Right lobe of liver (tissue), 6 donors: Measurements from ENCODE around the gene ZNF280A. TPM values are rescaled to one million over a fixed set of nuclear protein-coding genes. Genes with fewer than 3 reads are reported as not detected.

Source experiments
- ATAC-seq, 4 donors: fragments of 200-7000 bp; cut with Tn5 transposase; one replicate each; pipeline ENCODE4 v1.9.1; 2020; ENCODE audit warnings: mild to moderate bottlenecking in 4 of 4, moderate library complexity in 4 of 4
- DNase-seq, 3 donors: peaks; one replicate each; pipeline ENCODE4 v3.0.0-alpha.2; 2020
- H3K27ac ChIP-seq, 3 donors: fragments of 200-600 bp; one replicate each; pipeline ENCODE4 v1.8.0; 2022
- H3K27me3 ChIP-seq, 2 donors: fragments of 200-600 bp; one replicate each; pipeline ENCODE4 v1.8.0; 2022
- H3K36me3 ChIP-seq, 4 donors: fragments of 200-600 bp; sonication (generic) in 1 of 4; one replicate each; pipeline versions ENCODE4 v1.5.1 to v1.8.0; 2017 to 2022; ENCODE audit warnings: control low read depth in 1 of 4
- H3K4me1 ChIP-seq, 4 donors: fragments of 200-600 bp; sonication (generic) in 1 of 4; one replicate each; pipeline versions ENCODE4 v1.5.1 to v1.8.0; 2017 to 2022; ENCODE audit warnings: control low read depth in 1 of 4
- H3K4me3 ChIP-seq, 3 donors: fragments of 200-600 bp; one replicate each; pipeline ENCODE4 v1.8.0; 2022
- H3K9me3 ChIP-seq, 4 donors: fragments of 200-600 bp; sonication (generic) in 1 of 4; one replicate each; pipeline versions ENCODE4 v1.5.1 to v1.8.0; 2017 to 2022; ENCODE audit warnings: control low read depth in 1 of 4
- POLR2A ChIP-seq: fragments of 450-650 bp; IDR thresholded peaks from one replicate; pipeline ENCODE4 v1.6.1; 2017; ENCODE audit warnings: antibody characterized with exemption, mild to moderate bottlenecking
- WGBS: methylation state at CpG from one replicate; pipeline ENCODE4 v1.1.6; 2018; ENCODE audit warnings: low coverage, low lambda C conversion rate; ENCODE audit not compliant: insufficient coverage; ENCODE audit errors: missing lambda C conversion rate; 5-methylcytosine and 5-hydroxymethylcytosine counted together
- intact Hi-C, 2 donors: fragments of 100-400 bp; cut with DNase I; formaldehyde crosslinking; loops; one replicate each; pipeline versions ENCODE4 v1.11.2 to v1.14.1; 2022
- total RNA-seq, 6 experiments: library from RNA; depleted of rRNA in 2 of 6; stranded (reverse); fragments of >200 nt in 2 of 6; fragmentation: NEBNext Ultra II Directional in 3 of 6; extraction: Animal tissue kit (Norgen Biotek cat#: 25700) in 3 of 6; gene quantifications; one replicate each; pipeline versions ENCODE4 v1.1.0 to v1.2.4, GENCODE V29; 2016 to 2023
- TF ChIP-seq, protein P1 (sequence below), 4 donors: fragments of 200-600 bp in 3 of 4; fragments of 450-650 bp in 1 of 4; IDR thresholded peaks; one replicate each; pipeline versions ENCODE4 v1.5.1 to v1.8.0; 2016 to 2022; ENCODE audit warnings: antibody characterized with exemption in 4 of 4, mild to moderate bottlenecking in 2 of 4
- donor health status: DM: no; HTN: yes; CAD: no.
- donor health status: DM: no; HTN: no; CAD: no.
- donor health status: DM: no; HTN: no; CAD: no.
- donor health status: DM: no; HTN: yes; CAD: no.
- donor health status: DM: no; HTN: yes; CAD: no.

ZNF280A gene
- total RNA-seq, 6 experiments from 2014 or later: not detected

DNA sequence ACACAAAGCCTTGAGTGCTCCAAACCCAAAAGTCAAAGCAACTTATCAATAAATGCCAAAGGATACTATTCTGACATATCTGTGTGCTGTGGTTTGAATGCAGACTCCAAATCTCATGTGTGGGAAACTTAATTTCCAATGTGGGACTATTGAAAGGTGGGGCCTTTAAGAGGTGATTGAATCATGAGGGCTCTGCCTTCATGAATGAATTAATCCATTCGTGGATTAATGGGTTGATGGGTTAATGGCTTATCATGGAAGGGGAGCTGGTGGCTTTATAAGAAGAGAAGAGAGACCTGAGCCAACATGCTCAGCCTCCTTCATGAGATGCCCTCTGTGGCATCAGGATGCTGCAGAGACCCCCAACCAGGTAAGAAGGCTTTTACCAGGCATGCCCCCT, 16.8 kb upstream of the ZNF280A start:
- H3K27ac ChIP-seq: no peak overlapping the region
- no peak for TF ChIP-seq POLR2A
- TF ChIP-seq, protein P1, sequence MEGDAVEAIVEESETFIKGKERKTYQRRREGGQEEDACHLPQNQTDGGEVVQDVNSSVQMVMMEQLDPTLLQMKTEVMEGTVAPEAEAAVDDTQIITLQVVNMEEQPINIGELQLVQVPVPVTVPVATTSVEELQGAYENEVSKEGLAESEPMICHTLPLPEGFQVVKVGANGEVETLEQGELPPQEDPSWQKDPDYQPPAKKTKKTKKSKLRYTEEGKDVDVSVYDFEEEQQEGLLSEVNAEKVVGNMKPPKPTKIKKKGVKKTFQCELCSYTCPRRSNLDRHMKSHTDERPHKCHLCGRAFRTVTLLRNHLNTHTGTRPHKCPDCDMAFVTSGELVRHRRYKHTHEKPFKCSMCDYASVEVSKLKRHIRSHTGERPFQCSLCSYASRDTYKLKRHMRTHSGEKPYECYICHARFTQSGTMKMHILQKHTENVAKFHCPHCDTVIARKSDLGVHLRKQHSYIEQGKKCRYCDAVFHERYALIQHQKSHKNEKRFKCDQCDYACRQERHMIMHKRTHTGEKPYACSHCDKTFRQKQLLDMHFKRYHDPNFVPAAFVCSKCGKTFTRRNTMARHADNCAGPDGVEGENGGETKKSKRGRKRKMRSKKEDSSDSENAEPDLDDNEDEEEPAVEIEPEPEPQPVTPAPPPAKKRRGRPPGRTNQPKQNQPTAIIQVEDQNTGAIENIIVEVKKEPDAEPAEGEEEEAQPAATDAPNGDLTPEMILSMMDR (IDR thresholded peaks at IDR 0.05): no peak
- DNase-seq (no peak), ATAC-seq (no peak)
- intact Hi-C loops: no loop called here
- no peak overlapping the region for H3K4me3 ChIP-seq
- H3K36me3 ChIP-seq: no peaks in the 10 kb centered on the region
- H3K9me3 ChIP-seq: no peaks in the 10 kb centered on the region
- H3K4me1 ChIP-seq: no peaks in the 10 kb centered on the region
- H3K27me3 ChIP-seq: no peaks in the 10 kb centered on the region
- 22% methylated on average over 1 of the region's 1 CpG for WGBS

DNA sequence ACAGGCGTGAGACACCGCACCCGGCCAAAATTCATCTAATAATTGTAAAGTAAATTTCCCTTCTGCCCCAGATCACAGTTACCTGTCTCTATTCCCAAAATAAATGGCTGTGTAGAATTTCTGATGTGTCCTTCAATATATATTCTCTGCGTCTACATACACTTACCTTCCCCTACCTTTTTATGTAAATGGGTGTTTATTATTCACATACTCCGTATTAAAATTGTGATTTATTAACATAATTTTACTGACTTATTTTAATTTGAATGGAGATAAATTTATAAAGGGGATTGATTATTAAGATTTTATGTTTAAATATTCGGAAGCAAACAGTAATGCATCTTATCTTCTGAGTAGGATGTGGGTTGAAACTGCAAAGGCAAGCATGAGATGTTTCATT, 16.4 kb upstream of the ZNF280A start:
- 68% methylated on average over 6 of the region's 6 CpGs for WGBS
- TF ChIP-seq, protein P1 (IDR thresholded peaks at IDR 0.05): no peak
- ATAC-seq: no peak

DNA sequence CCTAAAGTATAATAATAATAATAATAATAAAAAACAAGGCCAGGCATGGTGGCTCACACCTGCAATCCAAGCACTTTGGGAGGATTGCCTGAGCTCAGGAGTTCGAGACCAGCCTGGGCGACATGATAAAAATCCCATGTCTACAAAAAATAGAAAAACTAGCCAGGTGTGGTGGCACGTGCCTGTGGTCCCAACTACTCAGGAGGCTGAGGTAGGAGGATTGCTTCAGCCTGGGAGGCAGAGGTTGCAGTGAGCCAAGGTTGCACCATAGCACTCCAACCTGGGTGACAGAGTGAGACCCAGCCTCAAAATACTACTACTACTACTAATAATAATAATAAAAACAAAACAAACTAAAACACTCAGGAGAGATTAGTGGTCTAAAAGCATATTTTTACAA, 15.6 kb upstream of the ZNF280A start:
- H3K27ac ChIP-seq: no peak overlapping the region
- 68% methylated on average over 3 of the region's 3 CpGs for WGBS
- no peak for TF ChIP-seq POLR2A
- TF ChIP-seq, protein P1 (IDR thresholded peaks at IDR 0.05): no peak
- H3K9me3 ChIP-seq: no peaks in the 10 kb centered on the region
- H3K27me3 ChIP-seq: no peaks in the 10 kb centered on the region
- H3K36me3 ChIP-seq: no peaks in the 10 kb centered on the region
- intact Hi-C loops: no loop called here
- H3K4me3 ChIP-seq: no peak overlapping the region
- ATAC-seq (no peak), DNase-seq (no peak)
- no peaks in the 10 kb centered on the region for H3K4me1 ChIP-seq

More for the DNA sequence above, 16.4 kb upstream of the ZNF280A start:
- Histone ChIP-seq H3K27ac (no peak overlapping the region), H3K9me3 (no peaks in the 10 kb centered on the region), H3K4me3 (no peak overlapping the region), H3K4me1 (no peaks in the 10 kb centered on the region), H3K36me3 (no peaks in the 10 kb centered on the region), H3K27me3 (no peaks in the 10 kb centered on the region)
- no peak for DNase-seq
- intact Hi-C loops: no loop called here

DNA sequence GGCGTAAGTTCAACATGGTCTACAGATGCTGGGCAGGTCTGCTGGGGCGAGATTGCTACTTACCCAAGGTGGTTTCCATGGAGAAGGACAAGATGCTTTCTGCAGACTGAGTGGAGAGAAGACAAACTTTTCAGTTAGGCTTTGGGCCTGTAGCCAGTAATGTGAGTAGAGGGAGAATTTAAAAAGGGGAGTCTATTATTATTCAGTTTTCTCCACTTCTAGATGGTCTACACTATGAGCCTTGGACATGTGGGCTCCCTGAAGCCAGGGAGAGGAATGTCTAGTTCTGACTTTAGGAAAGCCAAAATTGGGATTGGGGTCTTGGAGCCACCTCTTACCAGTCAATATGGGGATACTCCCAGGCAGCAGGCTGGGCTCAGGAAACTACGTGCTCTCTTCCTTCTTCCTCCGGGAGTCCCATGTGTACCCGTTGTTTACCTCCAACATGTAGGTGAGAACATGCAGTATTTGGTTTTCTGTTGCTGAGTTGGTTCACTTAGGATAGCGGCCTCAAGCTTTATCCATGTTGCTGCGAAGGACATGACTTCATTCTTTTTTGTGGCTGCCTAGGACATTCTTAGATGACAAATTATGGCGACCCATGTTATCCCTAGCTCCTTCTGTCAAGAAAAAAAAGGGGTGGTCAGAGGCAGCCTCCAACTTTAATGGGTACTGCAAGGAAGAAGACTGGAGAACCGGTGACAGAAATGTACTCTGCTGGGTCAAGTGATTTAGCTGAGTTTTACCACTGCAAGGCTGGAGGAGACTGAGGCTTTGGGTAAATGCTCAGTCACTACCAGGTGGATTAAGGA, 14.7 kb upstream of the ZNF280A start:
- 48% methylated on average over 7 of the region's 9 CpGs for whole genome bisulfite sequencing

More for the DNA sequence above, 14.7 kb upstream of the ZNF280A start:
- Histone ChIP-seq H3K4me1 (no peaks in the 10 kb centered on the region), H3K9me3 (no peaks in the 10 kb centered on the region), H3K27me3 (no peaks in the 10 kb centered on the region), H3K4me3 (no peak overlapping the region), H3K27ac (no peak overlapping the region), H3K36me3 (no peaks in the 10 kb centered on the region)
- intact Hi-C loops: no loop called here
- TF ChIP-seq, protein P1 (IDR thresholded peaks at IDR 0.05): no peak
- no peak for TF ChIP-seq POLR2A
- ATAC-seq (no peak), DNase-seq (no peak)
